Adrenal gland (tissue), 5 donors: ENCODE measurements around the gene ARHGAP22.

Source experiments
- POLR2A ChIP-seq, 2 donors: fragments of 450-650 bp; IDR thresholded peaks; one replicate each; pipeline ENCODE4 v1.6.1; 2017; ENCODE audit warnings: antibody characterized with exemption in 2 of 2, mild to moderate bottlenecking in 2 of 2, moderate library complexity in 1 of 2
- TF ChIP-seq, protein P1 (sequence below), 6 experiments: fragments of 450-650 bp in 4 of 6; fragments of 200-600 bp in 2 of 6; sonication (generic) in 1 of 6; IDR thresholded peaks; 1 replicate in 5 of 6; 2 replicates in 1 of 6; pipeline versions ENCODE4 v1.5.1 to v1.8.0; 2016 to 2021; ENCODE audit warnings: antibody characterized with exemption in 6 of 6, mild to moderate bottlenecking in 2 of 6, moderate library complexity in 1 of 6
- donor health status: DM: no; HTN: no; CAD: no.

GRCh38 chr10:48437546-48437945, 167.3 kb downstream of the ARHGAP22 start:
- TF ChIP-seq POLR2A (IDR thresholded peaks at IDR 0.05), result no peak
- TF ChIP-seq, protein P1, sequence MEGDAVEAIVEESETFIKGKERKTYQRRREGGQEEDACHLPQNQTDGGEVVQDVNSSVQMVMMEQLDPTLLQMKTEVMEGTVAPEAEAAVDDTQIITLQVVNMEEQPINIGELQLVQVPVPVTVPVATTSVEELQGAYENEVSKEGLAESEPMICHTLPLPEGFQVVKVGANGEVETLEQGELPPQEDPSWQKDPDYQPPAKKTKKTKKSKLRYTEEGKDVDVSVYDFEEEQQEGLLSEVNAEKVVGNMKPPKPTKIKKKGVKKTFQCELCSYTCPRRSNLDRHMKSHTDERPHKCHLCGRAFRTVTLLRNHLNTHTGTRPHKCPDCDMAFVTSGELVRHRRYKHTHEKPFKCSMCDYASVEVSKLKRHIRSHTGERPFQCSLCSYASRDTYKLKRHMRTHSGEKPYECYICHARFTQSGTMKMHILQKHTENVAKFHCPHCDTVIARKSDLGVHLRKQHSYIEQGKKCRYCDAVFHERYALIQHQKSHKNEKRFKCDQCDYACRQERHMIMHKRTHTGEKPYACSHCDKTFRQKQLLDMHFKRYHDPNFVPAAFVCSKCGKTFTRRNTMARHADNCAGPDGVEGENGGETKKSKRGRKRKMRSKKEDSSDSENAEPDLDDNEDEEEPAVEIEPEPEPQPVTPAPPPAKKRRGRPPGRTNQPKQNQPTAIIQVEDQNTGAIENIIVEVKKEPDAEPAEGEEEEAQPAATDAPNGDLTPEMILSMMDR (IDR thresholded peaks at IDR 0.05), result no peak
